KG1 (cell line): Measurements from ENCODE around the gene PPEF1.
"Not testable (repeated sequence)": the region's sequence is repeated elsewhere in the genome, so short reads cannot be mapped to it uniquely, and the experiment has no call there.

ENCODE experiments used
- DNase-seq: peaks from one replicate; lab custom pipeline; 2025; lab: John Stamatoyannopoulos, UW

The PPEF1 gene

GRCh38 chrX:18701621-18702361 is 5.7 kb upstream of the PPEF1 start:
- no peak for DNase-seq

- no peak for DNase-seq
These were observed 4.9 kb upstream of the PPEF1 start for GRCh38 chrX:18702362-18703195.

GRCh38 chrX:18709833-18710232 is 2.4 kb downstream of the PPEF1 start:
- DNase-seq = no peak

- no peak for DNase-seq
These were observed 7.5 kb downstream of the PPEF1 start for GRCh38 chrX:18714910-18715309.

GRCh38 chrX:18719852-18720251 is 12.4 kb downstream of the PPEF1 start:
- DNase-seq = no peak

GRCh38 chrX:18721683-18722499 is 14.4 kb downstream of the PPEF1 start:
- DNase-seq = no peak

- no peak for DNase-seq
These were observed 15.1 kb downstream of the PPEF1 start for GRCh38 chrX:18722500-18723071.

GRCh38 chrX:18725310-18725943 is 18.0 kb downstream of the PPEF1 start:
- no peak for DNase-seq

- DNase-seq = no peak
These were observed 25.8 kb downstream of the PPEF1 start for GRCh38 chrX:18733287-18733686.

- not testable (repeated sequence) for DNase-seq
These were observed 32.2 kb downstream of the PPEF1 start for GRCh38 chrX:18739609-18740008.

- DNase-seq = no peak
These were observed 41.1 kb downstream of the PPEF1 start for GRCh38 chrX:18748499-18748898.

- DNase-seq = no peak
These were observed 46.2 kb downstream of the PPEF1 start for GRCh38 chrX:18753631-18754030.

- no peak for DNase-seq
These were observed 48.2 kb downstream of the PPEF1 start for GRCh38 chrX:18755651-18756050.

- no peak for DNase-seq
These were observed 50.8 kb downstream of the PPEF1 start for GRCh38 chrX:18757956-18758932.

GRCh38 chrX:18761750-18762149 is 54.3 kb downstream of the PPEF1 start:
- DNase-seq = no peak

- not testable (repeated sequence) for DNase-seq
These were observed 55.7 kb downstream of the PPEF1 start for GRCh38 chrX:18763106-18763505.

- no peak for DNase-seq
These were observed 61.9 kb downstream of the PPEF1 start for GRCh38 chrX:18769364-18769763.

- no peak for DNase-seq
These were observed 62.5 kb downstream of the PPEF1 start for GRCh38 chrX:18769812-18770573.

- DNase-seq = no peak
These were observed 82.5 kb downstream of the PPEF1 start for GRCh38 chrX:18789916-18790315.

- no peak for DNase-seq
These were observed 85.4 kb downstream of the PPEF1 start for GRCh38 chrX:18792828-18793227.
